ENCODE results near the gene AARS2.
"Not testable (repeated sequence)": the region's sequence is repeated elsewhere in the genome, so short reads cannot be mapped to it uniquely, and the experiment has no call there.

AARS2 gene

DNA sequence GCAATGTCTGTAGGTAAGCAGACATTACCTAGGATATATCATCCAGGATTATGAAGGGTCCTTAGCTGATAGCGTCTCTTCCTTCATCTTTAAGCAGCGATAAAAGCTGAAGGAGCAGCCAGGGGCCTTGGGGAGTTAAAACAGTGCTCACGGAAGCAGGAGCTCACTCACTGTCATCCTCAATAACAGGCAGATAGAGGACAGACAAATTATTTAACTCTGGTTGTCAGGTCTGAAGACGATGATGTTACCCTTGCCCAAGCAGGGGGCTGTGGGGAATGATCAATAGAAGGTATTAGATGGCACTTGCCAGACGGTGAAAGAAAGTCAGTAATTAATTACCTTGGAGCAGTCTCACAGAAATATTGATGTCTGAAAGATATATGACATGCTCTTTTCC lies 16.7 kb upstream of the AARS2 start:
- no peak for DNase-seq (ENCODE audit: low spot score)

- not testable (repeated sequence) for DNase-seq (ENCODE audit: low spot score)
Measured at GRCh38 chr6:44328203-44328602, 15.1 kb upstream of the AARS2 start.

GRCh38 chr6:44327760-44328159 lies 14.6 kb upstream of the AARS2 start:
- no peak for DNase-seq (ENCODE audit: low spot score)

DNA sequence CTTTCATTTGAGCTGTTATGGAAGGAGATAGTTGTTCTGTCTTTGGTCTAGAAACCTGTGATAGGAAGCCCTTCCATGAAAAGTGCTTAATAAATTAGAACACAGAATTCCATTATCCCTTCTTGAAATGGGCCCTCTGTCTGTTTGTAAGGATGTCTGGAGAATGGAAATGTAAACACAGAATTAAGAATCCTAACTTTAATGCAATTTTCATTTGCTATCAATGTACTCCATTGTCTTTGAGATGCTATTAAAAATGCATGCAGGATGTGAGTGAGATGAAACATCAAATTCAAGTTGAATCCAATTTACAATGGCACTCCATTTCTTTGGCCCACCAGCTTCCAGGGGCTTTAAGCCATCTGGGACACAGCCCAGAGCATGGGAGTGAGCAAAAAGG lies 13.9 kb upstream of the AARS2 start:
- DNase-seq (ENCODE audit: low spot score), result no peak

GRCh38 chr6:44321210-44321609 lies 8.1 kb upstream of the AARS2 start:
- no peak for DNase-seq (ENCODE audit: low spot score)

- not testable (repeated sequence) for DNase-seq (ENCODE audit: low spot score)
Measured at GRCh38 chr6:44317136-44317631, 4.0 kb upstream of the AARS2 start.

DNA sequence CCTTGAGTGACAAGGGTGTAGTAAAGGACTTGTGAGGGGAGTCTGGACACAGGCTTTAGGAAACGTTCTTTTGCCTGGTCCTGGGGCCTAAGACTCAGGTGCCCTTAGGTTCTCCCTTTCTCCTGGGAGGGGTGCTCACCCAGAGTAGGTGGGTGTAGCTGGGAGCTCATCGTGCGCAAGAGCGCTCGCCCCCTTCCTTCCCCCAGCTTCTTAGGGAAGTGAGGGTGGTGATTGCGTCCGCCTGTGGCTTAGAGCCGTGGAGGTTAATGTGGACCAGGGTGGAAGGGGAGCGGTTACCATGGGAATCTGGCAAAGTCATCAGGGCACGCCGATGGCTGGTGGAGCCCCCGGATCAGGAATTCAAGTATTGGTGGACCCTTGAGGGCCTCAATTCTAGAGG lies 3.3 kb upstream of the AARS2 start:
- no peak for DNase-seq (ENCODE audit: low spot score)

DNA sequence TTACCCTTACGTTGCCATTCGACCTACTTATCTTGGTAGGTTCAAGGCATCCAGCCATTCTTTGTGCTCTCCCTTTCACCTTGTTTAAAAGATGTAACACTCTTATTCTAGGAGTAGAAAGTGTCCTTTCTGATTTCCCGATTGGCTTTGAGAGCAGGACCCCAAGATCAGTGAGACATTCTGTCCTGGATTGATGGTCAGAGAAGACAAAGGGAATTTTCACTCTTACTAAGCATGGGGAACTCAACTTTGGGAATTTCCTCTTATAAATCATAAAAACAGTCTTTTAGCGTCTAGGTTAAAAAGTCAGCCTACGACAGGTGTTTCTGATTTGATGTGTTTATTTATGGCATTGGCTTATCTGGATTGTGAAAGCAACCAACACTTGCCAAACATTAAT lies 2.8 kb upstream of the AARS2 start:
- DNase-seq (ENCODE audit: low spot score), result no peak

DNA sequence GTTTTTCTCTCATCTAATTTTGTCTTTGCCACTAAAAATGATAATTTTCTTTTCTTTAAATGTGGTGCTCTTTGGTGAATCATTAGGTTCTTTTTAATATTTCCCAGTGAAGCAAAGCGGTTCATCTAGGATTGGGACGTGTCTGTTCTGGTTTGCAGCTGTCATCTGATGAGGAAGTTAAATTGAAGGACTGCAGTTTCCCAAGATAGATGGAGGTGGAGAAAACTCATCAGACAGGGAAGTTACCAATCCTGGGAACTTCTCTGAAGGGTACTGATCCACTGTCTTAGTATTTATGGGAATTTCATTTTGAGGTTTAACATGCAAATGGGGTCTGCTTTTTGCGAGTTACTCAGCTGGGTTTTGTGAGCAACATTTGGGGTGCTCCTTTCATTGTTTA lies 2.4 kb upstream of the AARS2 start:
- no peak for DNase-seq (ENCODE audit: low spot score)

DNA sequence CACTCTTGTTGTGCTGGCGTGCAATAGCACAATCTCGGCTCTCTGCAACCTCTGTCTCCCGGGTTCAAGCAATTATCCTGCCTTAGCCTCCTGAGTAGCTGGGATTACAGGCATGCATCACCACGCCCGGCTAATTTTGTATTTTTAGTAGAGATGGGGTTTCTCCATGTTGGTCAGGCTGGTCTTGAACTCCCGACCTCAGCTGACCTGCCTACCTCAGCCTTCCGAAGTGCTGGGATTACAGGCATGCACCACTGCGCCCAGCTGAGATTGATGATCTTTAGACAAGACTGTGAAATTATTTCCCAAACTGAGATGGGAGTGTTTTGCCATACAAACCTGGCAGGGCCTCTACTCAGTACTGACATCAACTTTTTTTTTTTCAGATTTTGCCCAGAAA lies 1.5 kb upstream of the AARS2 start:
- DNase-seq (ENCODE audit: low spot score), result not testable (repeated sequence)

DNA sequence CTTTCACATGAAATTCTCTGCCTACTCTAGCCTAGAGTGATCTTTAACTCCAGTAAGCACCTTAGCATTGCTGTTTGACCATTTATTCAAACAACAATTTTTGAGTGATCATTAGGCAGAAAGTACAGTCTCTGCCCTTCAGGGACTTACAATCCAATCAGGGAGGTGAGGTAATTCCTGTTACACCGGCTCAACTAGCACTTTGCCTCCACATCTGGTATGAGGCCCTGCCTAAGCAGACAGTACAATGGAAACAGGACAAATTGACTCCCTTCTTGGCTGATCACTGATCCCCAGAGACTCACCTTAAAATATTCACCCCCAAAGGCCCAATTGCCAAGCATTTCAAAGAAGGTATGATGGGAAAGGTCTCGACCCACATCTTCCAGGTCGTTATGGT lies 1.4 kb downstream of the AARS2 start:
- no peak for DNase-seq (ENCODE audit: low spot score)

DNA sequence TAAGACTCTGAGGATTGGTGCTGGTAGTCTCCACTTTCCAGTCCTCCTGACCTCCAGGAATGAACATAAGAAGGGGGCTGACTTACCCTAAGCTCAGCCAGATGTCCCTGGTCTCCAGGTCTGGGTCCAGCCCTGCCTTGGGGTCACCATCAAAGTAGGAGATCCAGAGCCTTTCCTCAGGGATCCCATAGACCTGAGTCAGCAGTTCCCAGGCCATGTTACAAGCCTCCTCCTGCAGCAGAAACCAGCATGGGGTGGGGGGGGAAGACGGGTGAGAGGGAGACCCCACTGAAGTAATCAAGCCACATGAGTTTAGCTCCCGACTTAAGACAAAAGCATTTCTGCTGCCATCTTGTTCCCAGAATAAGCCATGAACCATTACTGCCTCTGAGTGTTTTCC lies 1.8 kb downstream of the AARS2 start:
- DNase-seq (ENCODE audit: low spot score), result no peak

DNA sequence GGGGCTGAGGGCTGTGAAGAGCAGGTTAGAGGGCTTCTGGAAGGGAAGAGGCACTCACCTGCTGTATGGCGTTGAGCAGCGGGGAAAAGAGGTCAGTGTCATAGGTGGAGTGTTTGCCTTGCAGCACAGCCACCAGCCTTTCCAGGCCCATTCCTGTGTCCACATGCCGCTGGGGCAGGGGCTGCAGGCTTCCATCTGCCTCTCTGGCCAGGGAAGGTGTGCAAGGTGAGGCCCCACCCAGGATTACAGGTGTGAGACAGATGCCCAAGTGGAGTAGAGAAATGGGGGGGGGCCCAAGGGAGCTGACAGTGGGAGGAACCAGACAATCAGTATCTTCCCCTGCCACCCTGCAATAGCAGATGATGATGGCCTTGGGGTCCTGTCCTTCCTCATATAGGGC lies 2.9 kb downstream of the AARS2 start:
- no peak for DNase-seq (ENCODE audit: low spot score)

- no peak for DNase-seq (ENCODE audit: low spot score)
Measured at GRCh38 chr6:44309631-44310030, 3.5 kb downstream of the AARS2 start.

GRCh38 chr6:44309092-44309491 lies 4.1 kb downstream of the AARS2 start:
- no peak for DNase-seq (ENCODE audit: low spot score)

- no peak for DNase-seq (ENCODE audit: low spot score)
Measured at GRCh38 chr6:44307217-44307616, 5.9 kb downstream of the AARS2 start.

GRCh38 chr6:44306710-44307109 lies 6.4 kb downstream of the AARS2 start:
- DNase-seq (ENCODE audit: low spot score), result no peak

DNA sequence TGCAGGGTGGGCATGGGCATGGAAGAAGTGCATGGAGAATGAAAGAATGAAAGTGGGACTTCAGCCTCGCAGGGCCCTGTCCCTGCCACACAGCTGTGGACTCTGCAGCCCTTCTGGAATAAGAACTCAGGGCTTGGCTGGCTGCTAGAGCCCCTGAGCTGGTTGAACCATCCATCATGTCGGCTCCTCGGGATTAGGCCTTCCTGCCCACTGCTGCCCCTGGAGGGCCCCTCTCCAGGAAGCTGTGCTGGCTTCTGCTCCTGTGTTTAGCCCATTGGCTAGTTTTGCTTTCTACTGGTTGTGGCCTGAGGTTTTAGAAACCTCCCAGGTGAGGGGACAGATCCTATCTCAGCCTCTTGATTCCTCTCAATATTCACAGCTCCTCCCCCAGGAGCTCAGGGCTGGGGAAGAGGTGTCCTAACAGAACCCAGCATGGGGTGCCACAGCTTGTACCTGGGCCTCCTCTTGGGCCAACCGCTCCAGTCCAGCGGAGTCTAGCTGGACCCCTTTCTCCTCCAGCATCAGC lies 7.9 kb downstream of the AARS2 start:
- DNase-seq (ENCODE audit: low spot score), result no peak

- peak; percentile 49 for DNase-seq (ENCODE audit: low spot score)
Measured at GRCh38 chr6:44304282-44305199, 8.6 kb downstream of the AARS2 start.

DNA sequence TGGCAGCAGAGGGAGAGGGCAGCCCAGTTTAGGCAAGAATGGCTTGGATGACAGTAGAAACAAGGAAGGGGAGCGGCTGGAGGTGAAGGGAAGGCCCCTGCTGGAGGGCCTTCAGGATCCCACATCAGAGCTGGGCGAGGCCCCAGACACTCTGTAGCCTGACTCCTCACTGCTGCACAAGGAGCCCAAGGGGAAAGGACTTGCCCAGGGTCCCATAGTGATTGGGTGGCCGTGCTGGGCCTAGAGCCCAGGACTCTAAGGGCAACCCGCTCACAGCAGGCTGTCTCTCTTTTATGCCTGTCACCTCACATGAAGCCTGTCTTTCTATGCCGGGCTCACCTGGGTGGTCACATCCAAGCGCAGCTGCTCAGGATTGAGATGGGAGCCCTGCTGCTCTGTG lies 9.3 kb downstream of the AARS2 start:
- DNase-seq (ENCODE audit: low spot score), result no peak

- no peak for DNase-seq (ENCODE audit: low spot score)
Measured at GRCh38 chr6:44302856-44303255, 10.3 kb downstream of the AARS2 start.

- no peak for DNase-seq (ENCODE audit: low spot score)
Measured at GRCh38 chr6:44301782-44302564, 11.2 kb downstream of the AARS2 start.

- no peak for DNase-seq (ENCODE audit: low spot score)
Measured at GRCh38 chr6:44301106-44301505, 12.0 kb downstream of the AARS2 start.

All from HuH-7.5 (cell line).